GM12872 (cell line): ENCODE results near the gene NSMF.

Experiments used
- TF ChIP-seq, protein P1 (sequence below): IDR thresholded peaks from 3 replicates; pipeline ENCODE4 v1.5.1; 2011; ENCODE audit warnings: low read depth, mild to moderate bottlenecking, low read length, moderate library complexity; ENCODE audit not compliant: insufficient read depth

Gene NSMF

GRCh38 chr9:137477778-137478612, 18.9 kb upstream of the NSMF start:
- TF ChIP-seq, protein P1, sequence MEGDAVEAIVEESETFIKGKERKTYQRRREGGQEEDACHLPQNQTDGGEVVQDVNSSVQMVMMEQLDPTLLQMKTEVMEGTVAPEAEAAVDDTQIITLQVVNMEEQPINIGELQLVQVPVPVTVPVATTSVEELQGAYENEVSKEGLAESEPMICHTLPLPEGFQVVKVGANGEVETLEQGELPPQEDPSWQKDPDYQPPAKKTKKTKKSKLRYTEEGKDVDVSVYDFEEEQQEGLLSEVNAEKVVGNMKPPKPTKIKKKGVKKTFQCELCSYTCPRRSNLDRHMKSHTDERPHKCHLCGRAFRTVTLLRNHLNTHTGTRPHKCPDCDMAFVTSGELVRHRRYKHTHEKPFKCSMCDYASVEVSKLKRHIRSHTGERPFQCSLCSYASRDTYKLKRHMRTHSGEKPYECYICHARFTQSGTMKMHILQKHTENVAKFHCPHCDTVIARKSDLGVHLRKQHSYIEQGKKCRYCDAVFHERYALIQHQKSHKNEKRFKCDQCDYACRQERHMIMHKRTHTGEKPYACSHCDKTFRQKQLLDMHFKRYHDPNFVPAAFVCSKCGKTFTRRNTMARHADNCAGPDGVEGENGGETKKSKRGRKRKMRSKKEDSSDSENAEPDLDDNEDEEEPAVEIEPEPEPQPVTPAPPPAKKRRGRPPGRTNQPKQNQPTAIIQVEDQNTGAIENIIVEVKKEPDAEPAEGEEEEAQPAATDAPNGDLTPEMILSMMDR = no peak

GRCh38 chr9:137476856-137477255, 17.7 kb upstream of the NSMF start:
- TF ChIP-seq, protein P1 = no peak

DNA sequence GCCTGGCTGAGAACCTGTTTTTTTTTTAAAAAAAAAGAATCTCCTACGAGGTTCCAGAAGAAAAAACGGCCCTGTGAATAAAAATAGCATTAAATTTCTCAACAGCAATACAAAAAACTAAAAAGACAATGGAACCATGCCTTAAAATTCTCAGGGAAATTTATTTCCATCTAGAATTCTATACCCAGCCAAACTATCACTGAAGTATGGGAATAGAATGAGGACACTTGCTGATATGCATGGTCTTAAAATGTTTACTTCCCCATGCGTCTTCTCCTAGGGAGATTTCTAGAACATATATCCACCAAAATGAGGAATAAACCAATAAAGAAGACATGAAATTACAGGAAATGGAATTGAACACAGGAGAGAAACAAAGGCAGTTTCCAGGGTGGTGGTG, 16.5 kb upstream of the NSMF start:
- TF ChIP-seq, protein P1 = no peak

DNA sequence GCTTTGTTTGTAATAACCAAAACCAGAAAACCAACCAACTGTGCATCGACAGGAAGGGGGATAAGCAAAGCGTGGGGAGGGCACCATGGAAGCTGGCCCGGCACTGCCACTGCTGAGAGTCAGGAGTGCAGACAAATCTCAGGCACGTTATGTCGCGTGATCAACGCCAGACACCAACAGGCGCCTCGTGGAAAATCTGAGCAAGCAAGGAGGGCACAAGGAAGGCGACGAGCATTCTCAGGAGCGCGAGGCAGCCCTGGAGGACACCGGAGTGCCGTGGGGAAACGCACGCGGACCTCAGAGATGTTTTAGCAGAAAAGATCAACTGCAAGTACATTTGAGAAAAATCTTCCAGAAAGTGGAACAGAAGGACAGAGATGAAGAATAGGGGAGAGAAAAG, 15.1 kb upstream of the NSMF start:
- TF ChIP-seq, protein P1 = no peak

- TF ChIP-seq, protein P1 = no peak
These were observed 11.7 kb upstream of the NSMF start for GRCh38 chr9:137470785-137471184.

DNA sequence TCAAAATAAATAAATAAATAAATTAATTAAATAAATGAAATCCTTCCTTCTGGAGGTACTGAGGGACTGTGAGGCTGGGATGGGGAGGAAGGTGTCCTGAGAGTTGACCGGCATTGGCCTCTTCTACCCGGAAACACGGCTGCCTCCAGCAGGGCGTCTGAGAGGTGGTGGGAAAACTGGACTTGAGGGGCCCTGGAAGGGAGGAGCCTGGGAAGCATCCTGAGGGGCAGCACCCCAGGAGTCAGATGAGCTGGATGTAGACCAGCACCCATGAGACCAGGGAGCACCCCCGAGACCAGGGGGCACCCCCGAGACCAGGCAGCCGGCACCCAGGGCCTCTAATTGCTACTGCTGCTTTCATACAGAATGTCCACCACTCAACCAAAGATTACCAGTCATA, 8.8 kb upstream of the NSMF start:
- TF ChIP-seq, protein P1 = no peak

- TF ChIP-seq, protein P1 = no peak
These were observed 8.0 kb upstream of the NSMF start for GRCh38 chr9:137467161-137467581.
